Neuronal stem cell (in vitro differentiated cells): ENCODE results near the gene AATF.

Source experiments
- DNase-seq: peaks from one replicate; pipeline ENCODE4 v3.0.0-alpha.2; 2013; ENCODE audit warnings: low spot score
- H2AFZ ChIP-seq: one replicate; pipeline ENCODE4 v1.6.1; 2013; ENCODE audit warnings: mild to moderate bottlenecking, low read length, inconsistent platforms
- H2AK5ac ChIP-seq: 2 replicates; pipeline ENCODE4 v1.6.1; 2013; ENCODE audit warnings: low read depth, mild to moderate bottlenecking, inconsistent platforms, low read length, moderate library complexity, mixed read lengths
- H2BK120ac ChIP-seq: 2 replicates; pipeline ENCODE4 v1.6.1; 2013; ENCODE audit warnings: low read depth, mild to moderate bottlenecking, inconsistent platforms, low read length, moderate library complexity, mixed read lengths
- H2BK12ac ChIP-seq: one replicate; pipeline ENCODE4 v1.6.1; 2013; ENCODE audit warnings: low read length, inconsistent platforms
- H2BK15ac ChIP-seq: 2 replicates; pipeline ENCODE4 v1.6.1; 2013; ENCODE audit warnings: mild to moderate bottlenecking, low read length, inconsistent platforms, mixed read lengths
- H2BK5ac ChIP-seq: one replicate; pipeline ENCODE4 v1.6.1; 2013; ENCODE audit warnings: inconsistent platforms, mild to moderate bottlenecking, low read length, moderate library complexity
- H3K14ac ChIP-seq: one replicate; pipeline ENCODE4 v1.6.1; 2013; ENCODE audit warnings: low read length, inconsistent platforms
- H3K18ac ChIP-seq: 2 replicates; pipeline ENCODE4 v1.6.1; 2013; ENCODE audit warnings: low read length, inconsistent platforms
- H3K23ac ChIP-seq: 2 replicates; pipeline ENCODE4 v1.6.1; 2013; ENCODE audit warnings: low read depth, mild to moderate bottlenecking, mixed read lengths, low read length, inconsistent platforms; ENCODE audit not compliant: poor library complexity
- H3K27ac ChIP-seq: replicated peaks from 3 replicates; pipeline ENCODE4 v1.5.1; 2013; ENCODE audit warnings: low read length, inconsistent platforms
- H3K27me3 ChIP-seq, 3 experiments: 2 replicates each; pipeline ENCODE4 v1.6.1; 2013; ENCODE audit warnings: low read length in 3 of 3, mild to moderate bottlenecking in 2 of 3, inconsistent platforms in 1 of 3, low read depth in 1 of 3, mixed read lengths in 1 of 3, moderate library complexity in 1 of 3; ENCODE audit not compliant: control insufficient read depth in 3 of 3, insufficient read depth in 3 of 3
- H3K36me3 ChIP-seq, 2 donors: replicated peaks in 1 of 2; 2 replicates each; pipeline ENCODE4 v1.6.1; 2013; ENCODE audit warnings: low read length in 2 of 2; ENCODE audit not compliant: control insufficient read depth in 2 of 2, insufficient read depth in 2 of 2
- H3K4ac ChIP-seq: 2 replicates; pipeline ENCODE4 v1.6.1; 2013; ENCODE audit warnings: inconsistent platforms, mild to moderate bottlenecking, low read length, moderate library complexity
- H3K4me1 ChIP-seq, 2 donors: 1 replicate in 1 of 2; 2 replicates in 1 of 2; pipeline ENCODE4 v1.6.1; 2013; ENCODE audit warnings: low read length in 2 of 2, low read depth in 1 of 2; ENCODE audit not compliant: control insufficient read depth in 2 of 2, insufficient read depth in 1 of 2
- H3K4me2 ChIP-seq: one replicate; pipeline ENCODE4 v1.6.1; 2013; ENCODE audit warnings: mild to moderate bottlenecking, low read length, inconsistent platforms; ENCODE audit not compliant: insufficient read depth, poor library complexity, severe bottlenecking
- H3K4me3 ChIP-seq, 2 donors: 2 replicates each; pipeline ENCODE4 v1.5.1; 2013; ENCODE audit warnings: low read length in 2 of 2, mild to moderate bottlenecking in 2 of 2, inconsistent platforms in 1 of 2, moderate library complexity in 1 of 2
- H3K79me1 ChIP-seq: one replicate; pipeline ENCODE4 v1.6.1; 2013; ENCODE audit warnings: low read depth, mild to moderate bottlenecking, inconsistent platforms, low read length, moderate library complexity
- H3K9ac ChIP-seq: one replicate; pipeline ENCODE4 v1.6.1; 2013; ENCODE audit warnings: mild to moderate bottlenecking, low read depth, low read length, inconsistent platforms; ENCODE audit not compliant: poor library complexity
- H3K9me3 ChIP-seq, 2 donors: replicated peaks in 1 of 2; 2 replicates each; pipeline versions ENCODE3 to v1.6.1; 2013; ENCODE audit warnings: low read length in 2 of 2, mild to moderate bottlenecking in 2 of 2, inconsistent platforms in 1 of 2, low read depth in 1 of 2, mixed read lengths in 1 of 2, moderate library complexity in 1 of 2; ENCODE audit not compliant: control insufficient read depth in 2 of 2, insufficient read depth in 1 of 2
- H4K8ac ChIP-seq: one replicate; pipeline ENCODE4 v1.6.1; 2013; ENCODE audit warnings: low read depth, mild to moderate bottlenecking, inconsistent platforms, low read length, moderate library complexity
- H4K91ac ChIP-seq: one replicate; pipeline ENCODE4 v1.6.1; 2013; ENCODE audit warnings: low read length, low read depth, mild to moderate bottlenecking, inconsistent platforms; ENCODE audit not compliant: poor library complexity
- WGBS, 2 donors: extraction: QIAGEN DNeasy Blood & Tissue Kit; methylation state at CpG; one replicate each; pipeline ENCODE4 v1.1.7; 2013; ENCODE audit warnings: missing lambda C conversion rate in 2 of 2, mixed read lengths in 1 of 2; ENCODE audit not compliant: insufficient read length in 2 of 2, insufficient replicate concordance in 1 of 2; ENCODE audit errors: extremely low coverage in 2 of 2; 5-methylcytosine and 5-hydroxymethylcytosine counted together

Gene AATF

DNA sequence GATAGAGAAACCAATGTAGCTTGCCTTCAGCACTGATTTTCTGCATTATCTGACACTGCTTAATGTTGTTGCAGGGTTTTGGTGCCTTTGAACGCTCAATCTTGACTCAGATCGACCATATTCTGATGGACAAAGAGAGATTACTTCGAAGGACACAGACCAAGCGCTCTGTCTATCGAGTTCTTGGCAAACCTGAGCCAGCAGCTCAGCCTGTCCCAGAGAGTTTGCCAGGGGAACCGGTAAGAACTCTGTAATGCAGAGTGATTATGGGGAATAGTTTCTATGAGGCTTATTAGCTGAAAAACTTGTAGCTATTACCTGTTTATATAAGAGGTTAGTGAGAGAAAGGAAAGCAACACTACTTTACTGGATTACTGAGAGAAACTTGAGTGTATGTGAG lies 40.4 kb downstream of the AATF start:
- Histone ChIP-seq H2AK5ac (no peak overlapping the region), H3K23ac (no peak overlapping the region), H4K8ac (no peak overlapping the region), H2BK12ac (no peak overlapping the region), H3K27me3 (no peaks in the 10 kb centered on the region), H3K4ac (no peak overlapping the region), H3K9me3 (no peaks in the 10 kb centered on the region), H3K4me3 (no peak overlapping the region), H2AFZ (no peak overlapping the region), H3K79me1 (no peaks in the 10 kb centered on the region), H3K14ac (no peak overlapping the region), H2BK15ac (no peak overlapping the region), H4K91ac (no peak overlapping the region), H3K4me1 (no peaks in the 10 kb centered on the region), H3K18ac (no peak overlapping the region), H3K9ac (no peak overlapping the region), H3K36me3 (peaks cover 9 to 80% of the 10 kb centered on the region in 2 donors), H2BK5ac (no peak overlapping the region), H3K4me2 (no peak overlapping the region), H2BK120ac (no peak overlapping the region), H3K27ac (no peak overlapping the region)
- DNase-seq: no peak
- WGBS, 2 donors: no CpG with 5 or more reads among the region's 6 CpGs

DNA sequence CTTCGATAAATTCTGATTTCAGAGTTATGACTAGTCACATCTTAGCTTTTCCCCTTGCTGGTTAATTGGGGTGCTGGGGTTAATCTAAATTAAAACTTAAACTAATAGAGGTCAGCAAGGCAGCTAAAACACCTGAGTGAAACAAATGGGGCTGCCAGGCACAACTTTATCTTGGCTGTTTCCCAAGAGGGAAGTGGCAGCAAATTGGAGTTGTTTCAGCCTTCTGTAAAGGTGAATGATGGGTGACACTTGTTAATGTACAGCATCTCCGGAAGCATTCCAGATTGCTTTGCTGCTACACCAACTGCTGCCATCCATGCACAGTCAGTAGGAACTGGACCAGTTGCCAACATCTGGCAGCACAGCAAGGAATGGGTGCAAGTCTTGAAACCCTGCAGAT lies 43.9 kb downstream of the AATF start:
- H2BK15ac ChIP-seq: no peak overlapping the region
- no peak overlapping the region for H3K4ac ChIP-seq
- H3K27me3 ChIP-seq: no peaks in the 10 kb centered on the region
- H2BK5ac ChIP-seq: no peak overlapping the region
- H3K4me3 ChIP-seq: no peak overlapping the region
- no peak overlapping the region for H3K23ac ChIP-seq
- no peak overlapping the region for H3K27ac ChIP-seq
- no peak for DNase-seq
- no CpG with 5 or more reads among the region's 2 CpGs for WGBS, 2 donors
- H4K91ac ChIP-seq: no peak overlapping the region
- H3K14ac ChIP-seq: no peak overlapping the region
- H3K18ac ChIP-seq: no peak overlapping the region
- no peak overlapping the region for H2AK5ac ChIP-seq
- no peak overlapping the region for H3K4me2 ChIP-seq
- peaks cover 16 to 96% of the 10 kb centered on the region in 2 donors for H3K36me3 ChIP-seq
- H2BK12ac ChIP-seq: no peak overlapping the region
- H3K4me1 ChIP-seq: no peaks in the 10 kb centered on the region
- no peak overlapping the region for H2AFZ ChIP-seq
- H4K8ac ChIP-seq: no peak overlapping the region
- H2BK120ac ChIP-seq: no peak overlapping the region
- no peak overlapping the region for H3K9ac ChIP-seq
- H3K9me3 ChIP-seq: peaks cover 2 to 10% of the 10 kb centered on the region in 2 donors
- no peaks in the 10 kb centered on the region for H3K79me1 ChIP-seq

DNA sequence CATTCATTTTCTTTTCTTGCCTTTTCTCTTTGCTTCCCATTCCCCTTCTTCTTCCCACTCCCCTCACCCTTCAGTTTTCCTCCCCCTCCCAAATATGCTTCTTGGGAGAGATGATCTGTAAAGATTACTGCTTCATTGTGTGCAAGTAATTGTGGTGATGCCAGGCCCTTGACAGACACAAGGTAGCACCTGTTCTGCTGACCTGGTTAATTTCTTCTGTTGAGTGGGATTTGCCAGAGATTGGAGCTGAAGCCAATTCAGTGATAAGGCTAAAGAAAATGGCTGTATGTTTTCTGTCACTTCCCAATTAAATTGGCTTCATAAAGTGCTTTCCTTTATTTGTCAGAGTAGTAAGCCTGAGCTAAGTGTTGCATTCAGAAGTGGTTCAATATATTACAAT lies 44.5 kb downstream of the AATF start:
- Histone ChIP-seq H3K27ac (no peak overlapping the region), H2AK5ac (no peak overlapping the region), H3K27me3 (no peaks in the 10 kb centered on the region), H3K79me1 (no peaks in the 10 kb centered on the region), H2BK15ac (no peak overlapping the region), H3K4ac (no peak overlapping the region), H2BK12ac (no peak overlapping the region), H4K91ac (no peak overlapping the region), H2BK5ac (no peak overlapping the region), H2BK120ac (no peak overlapping the region), H3K36me3 (peaks cover 16 to 95% of the 10 kb centered on the region in 2 donors), H4K8ac (no peak overlapping the region), H3K4me2 (no peak overlapping the region), H2AFZ (no peak overlapping the region), H3K9ac (no peak overlapping the region), H3K4me1 (no peaks in the 10 kb centered on the region), H3K4me3 (no peak overlapping the region), H3K18ac (no peak overlapping the region), H3K23ac (no peak overlapping the region), H3K14ac (no peak overlapping the region), H3K9me3 (peaks cover 2 to 10% of the 10 kb centered on the region in 2 donors)
- no peak for DNase-seq

DNA sequence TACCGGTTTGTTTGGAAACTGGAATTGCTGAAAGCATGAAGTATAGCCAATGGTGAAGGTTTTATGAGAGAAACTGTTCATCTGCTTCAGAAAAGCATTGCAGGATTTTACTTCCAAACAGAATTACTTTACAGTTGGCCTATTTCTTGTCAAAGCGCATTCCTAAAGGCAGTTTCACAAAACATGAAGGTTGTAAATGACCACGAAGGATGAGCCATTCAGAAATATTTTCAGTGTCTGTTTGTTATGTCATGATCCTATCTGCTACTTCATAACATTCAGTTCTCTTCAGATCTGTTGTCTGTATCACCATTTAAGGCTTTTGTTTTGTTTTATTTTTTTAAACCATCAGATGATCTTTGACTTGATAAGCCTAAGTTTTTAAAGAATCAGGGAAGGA lies 45.7 kb downstream of the AATF start:
- no peak overlapping the region for H3K18ac ChIP-seq
- DNase-seq: no peak

More for the DNA sequence above, 45.7 kb downstream of the AATF start:
- Histone ChIP-seq H3K27me3 (no peaks in the 10 kb centered on the region), H2BK120ac (no peak overlapping the region), H3K4me2 (no peak overlapping the region), H3K4me1 (no peaks in the 10 kb centered on the region), H4K91ac (no peak overlapping the region), H2AFZ (no peak overlapping the region), H3K36me3 (peaks cover 11 to 94% of the 10 kb centered on the region in 2 donors), H2AK5ac (no peak overlapping the region), H3K9ac (no peak overlapping the region), H3K9me3 (peaks cover 2 to 10% of the 10 kb centered on the region in 2 donors), H2BK12ac (no peak overlapping the region), H3K79me1 (no peaks in the 10 kb centered on the region), H3K4ac (no peak overlapping the region), H2BK15ac (no peak overlapping the region), H4K8ac (no peak overlapping the region), H3K27ac (no peak overlapping the region), H3K14ac (no peak overlapping the region), H2BK5ac (no peak overlapping the region), H3K23ac (no peak overlapping the region), H3K4me3 (no peak overlapping the region)
- no CpG with 5 or more reads among the region's 3 CpGs for WGBS, 2 donors
